GM21737 (cell line): Measurements from ENCODE around the gene NOD1.
"Not testable (repeated sequence)": the region's sequence is repeated elsewhere in the genome, so short reads cannot be mapped to it uniquely, and the experiment has no call there.

Source experiments
- ATAC-seq: cut with Tn5 transposase; IDR thresholded peaks from one replicate; pipeline ENCODE4 v1.9.1; 2021; ENCODE audit warnings: mild to moderate bottlenecking, moderate library complexity; ENCODE audit not compliant: unreplicated experiment

Gene NOD1

DNA sequence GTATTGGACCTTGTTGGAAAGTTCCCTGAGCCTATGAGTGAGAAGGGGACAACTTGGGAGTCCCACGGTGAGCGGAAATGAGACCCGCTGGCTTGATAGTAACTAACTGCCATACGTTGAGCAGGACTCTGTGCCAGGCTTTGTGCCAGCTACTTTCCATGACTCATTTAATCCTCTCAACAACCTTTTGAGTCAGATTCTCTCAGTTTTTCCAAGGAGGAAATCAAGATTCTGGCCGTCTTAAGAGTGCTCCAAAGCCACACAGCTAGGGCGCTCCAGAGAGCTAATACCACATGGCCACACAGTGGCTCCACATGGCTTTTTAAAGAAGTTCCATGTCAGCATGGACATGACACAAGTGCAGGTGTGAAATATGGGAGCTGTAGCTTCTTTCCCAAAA is 55.7 kb downstream of the NOD1 start:
- no peak for ATAC-seq

DNA sequence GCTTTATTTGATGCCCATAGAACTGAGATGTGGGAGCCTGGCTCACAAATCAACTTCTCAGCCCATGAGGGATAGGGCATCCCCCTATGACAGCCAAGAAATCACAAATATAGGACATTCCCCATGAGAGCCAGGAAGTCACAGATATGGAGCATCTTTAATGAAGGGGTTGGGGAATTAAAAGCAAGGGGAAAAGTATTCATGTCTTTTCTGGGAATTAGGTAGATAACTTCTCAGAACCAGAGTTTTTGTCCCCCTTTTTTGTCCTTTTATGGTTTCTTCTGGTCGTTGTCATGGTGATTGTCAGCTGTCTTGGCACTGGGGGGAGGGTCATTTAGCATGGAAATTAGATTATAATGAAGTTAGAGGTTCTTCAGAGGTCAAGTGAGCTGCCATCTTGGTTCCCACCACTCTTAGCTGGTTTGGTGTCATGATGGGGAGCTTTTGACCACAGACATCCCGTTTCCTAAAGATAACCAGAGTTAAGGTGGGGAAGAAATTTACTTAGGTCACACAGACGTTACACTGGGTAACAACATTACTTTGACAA is 56.9 kb downstream of the NOD1 start:
- no peak for ATAC-seq

DNA sequence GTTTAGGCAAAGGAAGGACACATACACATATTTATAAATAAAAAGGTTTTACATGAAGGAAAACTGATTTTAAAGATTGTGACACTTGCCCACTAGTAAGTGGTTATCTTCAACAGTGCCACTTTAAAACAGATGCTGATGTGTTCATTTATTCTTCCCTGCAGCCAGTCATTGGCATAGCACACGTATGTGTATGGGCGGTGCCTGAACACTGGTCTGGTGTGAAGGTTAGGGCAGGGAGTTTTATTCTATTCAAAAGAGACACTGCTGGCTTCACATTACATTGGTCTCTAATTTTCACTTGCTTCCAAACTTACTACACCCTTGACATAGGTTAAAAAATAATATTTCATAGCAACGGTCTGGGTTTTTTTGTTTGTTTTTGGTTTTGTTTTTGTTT is 57.9 kb downstream of the NOD1 start:
- ATAC-seq, result no peak

DNA sequence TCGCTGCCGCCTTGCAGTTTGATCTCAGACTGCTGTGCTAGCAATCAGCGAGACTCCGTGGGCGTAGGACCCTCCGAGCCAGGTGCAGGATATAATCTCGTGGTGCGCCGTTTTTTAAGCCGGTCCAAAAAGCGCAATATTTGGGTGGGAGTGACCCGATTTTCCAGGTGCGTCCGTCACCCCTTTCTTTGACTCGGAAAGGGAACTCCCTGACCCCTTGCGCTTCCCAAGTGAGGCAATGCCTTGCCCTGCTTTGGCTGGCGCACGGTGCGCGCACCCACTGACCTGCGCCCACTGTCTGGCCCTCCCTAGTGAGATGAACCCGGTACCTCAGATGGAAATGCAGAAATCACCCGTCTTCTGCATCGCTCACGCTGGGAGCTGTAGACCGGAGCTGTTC is 58.5 kb downstream of the NOD1 start:
- not testable (repeated sequence) for ATAC-seq

DNA sequence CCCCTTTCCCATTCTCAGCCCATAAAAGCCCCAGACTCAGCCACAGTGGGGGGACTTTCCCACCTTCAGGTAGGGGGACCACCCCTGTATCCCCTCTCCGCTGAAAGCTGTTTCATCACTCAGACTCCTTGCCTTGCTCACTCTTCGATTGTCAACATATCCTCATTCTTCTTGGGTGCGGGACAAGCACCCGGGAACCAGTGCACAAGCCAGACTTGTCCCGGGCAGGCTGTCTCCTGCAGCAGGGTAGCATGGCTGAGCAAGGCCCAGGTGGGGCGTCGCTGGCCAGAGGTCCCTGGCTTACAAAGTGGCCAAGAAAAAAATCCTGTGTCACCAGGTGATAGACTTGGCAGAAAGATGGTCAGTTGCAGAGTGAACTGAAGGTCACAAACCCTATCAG is 64.7 kb downstream of the NOD1 start:
- ATAC-seq, result no peak

DNA sequence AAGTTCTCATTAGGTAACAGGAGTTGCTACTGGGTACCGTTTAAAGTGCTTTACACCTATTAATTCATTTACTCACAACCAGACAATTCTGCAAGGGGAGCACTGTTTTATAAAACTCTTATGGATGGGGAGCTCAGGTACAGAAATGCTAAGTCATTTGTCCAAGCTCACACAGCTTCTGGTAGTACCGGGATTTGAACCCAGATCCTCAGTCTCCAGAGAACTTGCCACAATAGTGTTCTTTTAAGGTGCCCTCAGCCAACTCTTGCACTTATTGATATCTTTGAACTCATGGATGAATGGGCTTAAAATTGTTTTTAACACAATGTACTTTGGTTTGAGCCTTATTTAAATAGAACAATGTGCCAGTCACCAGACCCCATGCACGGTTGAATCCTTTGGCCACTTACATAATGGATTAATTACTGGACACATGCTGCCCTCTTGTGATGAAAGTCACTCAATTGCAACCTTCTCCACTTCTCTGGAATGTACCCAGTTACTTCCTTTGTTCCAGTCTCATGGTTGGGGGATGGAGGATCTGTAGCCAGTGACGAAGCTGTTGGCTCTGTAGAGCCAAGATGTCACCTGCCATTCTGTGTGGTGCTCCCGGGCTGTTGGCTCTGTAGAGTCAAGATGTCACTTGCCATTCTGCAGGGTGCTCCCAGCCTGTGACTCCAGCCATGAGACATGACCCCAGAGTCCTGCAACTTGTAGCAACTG is 65.6 kb downstream of the NOD1 start:
- no peak for ATAC-seq

DNA sequence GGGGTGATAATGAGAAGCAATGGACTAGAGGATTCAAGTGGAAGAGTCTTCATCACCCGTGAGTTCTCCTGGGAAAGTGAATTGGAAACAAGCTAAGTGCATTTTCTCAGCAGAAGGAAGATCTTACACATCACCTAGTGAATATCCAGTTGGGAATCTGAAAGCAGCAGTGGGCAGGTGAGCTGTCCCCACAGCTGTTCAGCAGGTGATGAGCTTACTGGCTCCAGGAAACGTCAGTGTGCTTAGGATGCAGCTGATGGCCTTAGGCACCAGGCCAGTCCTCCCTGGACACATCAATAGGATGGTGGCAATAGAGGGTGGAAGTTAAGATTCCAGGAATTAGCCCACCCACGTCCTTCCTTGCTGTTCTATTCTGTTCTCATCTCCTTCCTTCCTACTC is 66.7 kb downstream of the NOD1 start:
- no peak for ATAC-seq

DNA sequence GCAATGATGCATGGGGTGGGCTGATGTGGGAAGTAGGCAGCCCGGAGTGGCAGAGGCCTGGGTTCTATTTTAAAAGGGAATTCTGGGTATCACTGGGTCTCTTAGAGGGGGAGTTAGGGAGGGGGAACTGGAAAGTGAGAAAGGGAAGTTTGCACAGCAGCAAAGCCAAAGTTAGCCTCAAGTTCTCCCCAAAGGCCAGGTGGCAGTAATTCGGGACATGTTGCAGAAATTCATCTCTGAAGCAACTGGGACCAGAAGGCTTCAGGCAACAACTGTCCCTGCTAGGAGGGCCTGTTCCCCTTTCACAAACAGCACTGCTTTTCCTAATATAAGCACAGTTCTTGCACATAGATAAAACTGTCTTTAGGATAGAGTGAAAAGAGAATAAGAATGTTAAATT is 67.4 kb downstream of the NOD1 start:
- ATAC-seq, result no peak

DNA sequence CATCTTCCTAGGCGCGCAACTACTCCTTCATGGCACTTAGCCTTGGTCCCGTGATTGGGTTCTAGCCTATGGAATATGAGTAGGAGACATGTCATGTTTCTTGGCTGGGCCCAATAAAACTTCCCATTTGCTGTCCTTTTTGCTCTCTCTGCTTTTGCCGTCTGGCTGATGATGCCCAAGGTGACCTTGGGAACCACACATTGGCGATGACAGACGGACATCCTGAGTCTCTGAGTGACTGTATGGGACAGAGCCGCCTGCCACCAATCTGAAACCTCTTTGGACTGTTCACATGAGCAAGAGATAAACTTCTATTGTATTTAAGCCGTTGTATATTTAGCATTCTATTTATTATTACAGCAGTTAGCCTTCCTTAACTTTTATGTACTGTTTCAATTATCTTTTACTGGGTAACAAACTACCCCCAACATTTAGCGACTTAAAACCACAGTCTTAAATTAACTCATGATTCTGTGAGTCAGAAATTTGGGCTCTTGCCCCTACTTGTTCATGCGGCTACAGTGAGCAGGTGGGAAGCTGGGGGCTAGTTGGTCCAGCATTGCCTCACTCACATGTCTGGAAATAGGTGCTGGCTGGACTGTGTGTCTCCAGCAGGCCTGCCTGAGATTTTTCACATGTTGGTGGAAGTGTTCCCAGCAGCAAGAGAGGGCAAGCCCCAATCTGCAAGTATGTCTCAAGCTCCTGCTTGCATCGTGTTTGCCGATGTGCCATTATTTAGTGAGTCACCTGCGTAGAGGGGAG is 71.7 kb downstream of the NOD1 start:
- ATAC-seq, result no peak

DNA sequence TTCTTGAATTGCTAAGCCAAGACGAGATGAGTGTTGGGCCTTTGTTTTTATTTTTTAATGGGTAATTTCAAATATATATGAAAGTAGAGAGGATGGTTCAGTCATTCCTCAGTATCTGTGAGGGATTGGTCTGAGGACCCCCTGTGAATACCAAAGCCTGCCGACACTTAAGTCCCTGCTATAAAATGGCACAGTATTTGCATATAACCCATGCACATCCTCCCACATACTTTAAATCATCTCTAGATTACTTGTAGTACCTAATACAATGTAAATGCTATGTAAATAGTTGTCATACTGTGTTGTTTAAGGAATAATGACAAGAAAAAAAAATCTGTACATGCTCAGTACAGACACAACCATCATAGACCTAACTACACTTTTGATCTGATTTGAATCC is 73.4 kb downstream of the NOD1 start:
- no peak for ATAC-seq

DNA sequence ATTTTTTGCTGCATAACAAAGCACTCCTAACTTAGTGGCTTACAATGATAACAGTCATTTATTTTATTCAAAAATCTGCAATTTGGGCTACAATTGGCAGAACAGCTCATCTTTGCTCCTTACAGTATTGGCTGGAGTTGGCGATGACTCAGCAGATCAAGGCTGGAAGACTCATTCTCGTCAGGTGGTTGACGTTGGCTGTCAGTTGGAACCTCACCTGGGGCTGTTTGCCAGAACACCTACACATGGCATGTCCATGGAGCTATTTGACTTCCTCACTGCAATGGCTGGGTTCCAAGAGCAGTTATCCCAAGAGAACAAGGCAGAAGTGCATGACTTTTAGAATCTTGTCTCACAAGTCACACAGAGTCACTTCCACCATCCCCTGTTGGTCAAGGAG is 75.1 kb downstream of the NOD1 start:
- ATAC-seq, result no peak

DNA sequence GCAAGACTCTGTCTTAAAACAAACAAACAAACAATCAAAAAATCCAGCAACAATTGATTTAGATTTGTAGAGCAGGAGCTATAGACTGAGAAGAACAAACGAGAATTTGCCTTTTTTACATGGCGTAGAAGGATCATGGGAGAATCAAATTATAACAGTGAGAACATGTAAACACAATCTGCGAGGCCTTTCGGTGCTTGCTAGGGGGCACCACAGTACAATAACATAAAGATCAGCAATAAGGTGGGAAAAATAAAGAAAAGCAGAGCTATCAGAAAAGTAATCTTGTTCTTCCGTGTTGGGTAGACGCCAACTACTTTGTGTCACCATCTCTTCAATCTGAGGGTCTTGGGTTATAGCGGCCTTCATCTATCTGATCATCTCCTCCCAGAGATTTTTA is 82.2 kb downstream of the NOD1 start:
- no peak for ATAC-seq

DNA sequence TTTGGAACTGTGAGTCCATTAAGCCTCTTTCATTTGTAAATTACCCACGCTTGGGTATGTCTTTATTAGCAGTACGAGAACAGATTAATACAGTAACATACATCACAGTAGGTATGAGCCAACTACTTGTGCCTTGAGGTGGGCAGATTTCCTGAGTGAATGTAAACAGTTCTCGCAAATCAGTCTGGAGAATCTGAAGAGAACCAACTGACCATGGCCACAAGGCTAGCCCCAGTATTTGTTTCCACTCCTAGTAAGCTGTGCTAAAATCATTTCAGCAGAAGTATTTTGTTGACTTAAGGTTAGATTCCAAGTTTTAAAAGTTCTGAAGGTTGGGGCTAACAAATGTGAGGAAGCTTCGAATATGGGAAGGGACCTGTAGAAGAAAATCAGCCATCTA is 82.9 kb downstream of the NOD1 start:
- ATAC-seq, result no peak

DNA sequence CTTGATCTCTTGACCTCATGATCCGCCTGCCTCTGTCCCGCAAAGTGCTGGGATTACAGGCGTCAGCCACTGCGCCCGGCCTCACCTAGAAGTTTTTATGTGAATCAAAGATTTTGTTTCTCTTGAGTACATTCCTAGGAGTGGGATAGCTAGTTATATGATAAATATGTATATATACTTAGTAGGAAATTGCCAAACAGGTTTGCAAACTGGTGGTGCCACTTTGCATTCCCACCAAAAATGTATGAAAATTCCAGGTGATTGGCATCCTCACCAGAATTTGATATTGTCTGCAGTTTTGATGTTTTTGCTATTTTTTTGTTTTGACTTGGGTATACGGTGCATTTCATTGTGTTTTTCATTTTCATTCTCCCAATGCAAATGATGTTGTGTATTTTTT is 86.8 kb downstream of the NOD1 start:
- no peak for ATAC-seq

DNA sequence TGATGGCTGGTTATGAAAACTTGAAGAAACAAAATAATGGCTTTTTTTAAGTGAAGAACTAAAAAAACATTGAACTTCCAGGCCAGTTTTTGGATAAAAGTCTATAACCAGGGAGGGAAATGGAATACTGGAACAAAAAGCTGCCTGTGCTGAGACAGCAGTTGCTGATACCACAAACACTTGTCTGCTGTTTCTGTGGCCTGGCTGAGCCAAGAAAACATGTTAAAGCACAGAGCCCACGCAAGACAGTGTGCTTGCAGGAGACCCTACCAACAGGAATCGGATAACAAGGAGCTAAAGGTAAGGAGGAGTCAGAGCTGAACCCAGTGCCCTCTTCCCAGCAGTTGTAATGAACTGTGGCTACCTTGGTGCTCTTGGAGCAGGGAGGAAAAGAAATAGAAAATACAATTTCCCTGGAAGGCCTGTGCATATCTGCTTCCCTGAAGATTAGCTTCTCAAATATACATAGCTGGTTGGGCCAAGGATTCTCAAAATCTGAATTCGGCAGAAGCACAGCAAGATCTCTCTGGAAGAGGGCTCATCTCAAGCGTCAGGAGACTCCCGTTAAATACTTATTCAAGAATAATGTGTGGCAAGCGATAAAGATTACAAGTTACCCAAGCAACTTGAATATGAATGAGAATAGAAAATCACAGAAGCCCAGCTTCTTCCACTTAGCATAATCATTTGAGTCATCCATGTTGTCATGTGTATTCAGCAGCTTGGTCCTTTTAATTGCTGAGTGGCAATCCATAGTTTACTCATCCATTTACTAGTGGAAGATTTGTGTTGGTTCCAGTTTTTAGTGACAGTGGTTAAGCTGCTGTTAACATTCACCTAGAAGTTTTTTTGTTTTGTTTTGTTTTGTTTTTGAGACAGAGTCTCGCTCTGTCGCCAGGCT is 87.6 kb downstream of the NOD1 start:
- ATAC-seq, result no peak

DNA sequence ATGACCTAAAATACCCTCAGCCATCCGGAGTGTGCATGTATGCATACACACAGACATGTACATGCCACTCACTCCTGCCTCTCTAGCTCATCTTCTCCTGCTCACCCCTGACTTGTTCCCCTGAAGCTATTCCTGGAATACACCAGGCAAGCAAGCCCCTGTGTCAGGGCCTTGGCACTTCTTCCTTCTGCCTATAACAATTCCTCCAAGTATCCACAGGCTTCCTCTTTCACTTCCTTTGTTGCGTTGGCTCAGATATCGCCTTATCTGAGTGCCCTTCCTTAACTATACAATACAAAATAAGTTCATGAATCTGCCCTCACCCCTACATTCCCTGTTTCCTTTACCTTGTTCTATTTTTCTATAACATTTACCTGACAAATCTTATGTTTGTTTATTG is 88.8 kb downstream of the NOD1 start:
- no peak for ATAC-seq

DNA sequence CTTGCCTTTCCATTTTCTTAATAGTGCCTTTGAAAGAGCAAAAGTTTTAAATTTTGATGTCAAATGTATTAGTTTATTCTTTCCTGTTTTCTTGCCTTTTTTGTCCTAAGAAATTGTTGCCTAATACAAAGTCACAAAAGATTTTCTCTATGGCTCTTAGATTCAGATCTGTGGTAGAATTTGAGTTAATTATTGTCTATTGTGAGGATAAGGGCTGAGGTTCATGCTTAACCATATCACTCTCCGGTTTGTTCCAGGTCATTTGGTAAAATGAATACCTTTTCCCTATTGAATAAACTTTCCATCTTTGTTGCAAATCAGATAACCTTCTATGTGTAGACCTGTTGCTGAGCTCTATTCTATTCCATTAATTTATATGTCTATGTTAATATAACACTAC is 96.0 kb downstream of the NOD1 start:
- ATAC-seq, result no peak

DNA sequence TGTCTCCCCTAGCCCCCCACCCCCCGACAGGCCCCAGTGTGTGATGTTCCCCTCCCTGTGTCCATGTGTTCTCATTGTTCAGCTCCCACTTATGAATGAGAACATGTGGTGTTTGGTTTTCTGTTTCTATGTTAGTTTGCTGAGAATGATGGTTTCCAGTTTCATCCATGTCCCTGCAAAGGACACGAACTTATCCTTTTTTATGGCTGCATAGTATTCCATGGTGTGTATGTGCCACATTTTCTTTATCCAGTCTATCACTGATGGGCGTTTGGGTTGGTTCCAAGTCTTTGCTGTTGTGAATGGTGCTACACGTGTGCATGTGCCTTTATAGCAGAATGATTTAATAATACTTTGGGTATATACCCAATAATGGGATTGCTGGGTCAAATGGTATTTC is 97.8 kb downstream of the NOD1 start:
- not testable (repeated sequence) for ATAC-seq

DNA sequence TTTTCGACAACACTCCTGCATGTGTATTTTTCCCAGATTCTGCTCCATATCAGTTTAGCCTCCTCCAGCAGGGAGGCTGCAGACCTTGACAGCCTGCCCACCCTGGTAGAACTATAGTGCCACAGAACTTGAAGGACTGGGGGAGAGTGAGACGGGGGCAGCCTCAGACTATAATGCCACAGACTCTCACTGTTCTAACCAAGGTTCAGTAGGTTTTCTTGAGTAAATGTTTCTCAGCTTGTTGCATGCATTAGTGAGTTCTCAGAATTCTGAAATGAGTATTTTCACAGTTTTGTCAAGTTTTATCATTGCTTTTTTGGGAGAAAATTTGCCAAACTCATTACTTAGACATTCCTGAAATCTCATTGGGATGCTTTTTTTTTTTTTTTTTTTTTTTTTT is 98.3 kb downstream of the NOD1 start:
- no peak for ATAC-seq

DNA sequence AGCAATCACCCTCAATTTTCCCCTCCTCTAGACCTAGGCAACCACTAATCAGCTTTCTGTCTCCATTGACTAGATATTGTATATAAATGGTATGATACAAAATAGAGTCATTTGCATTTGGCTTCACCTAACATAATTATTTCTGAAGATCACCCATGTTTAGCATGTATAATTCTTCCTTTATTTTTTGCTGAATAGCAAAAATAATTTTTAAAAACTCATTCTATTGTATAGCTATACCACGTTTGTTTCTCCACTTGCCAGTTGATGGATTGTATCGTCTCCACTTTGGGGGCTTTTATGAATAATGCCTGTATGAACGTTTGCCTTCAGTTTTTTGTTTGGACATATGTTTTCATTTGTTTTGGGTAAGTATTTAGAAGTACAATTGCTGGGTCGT is 98.8 kb downstream of the NOD1 start:
- no peak for ATAC-seq

DNA sequence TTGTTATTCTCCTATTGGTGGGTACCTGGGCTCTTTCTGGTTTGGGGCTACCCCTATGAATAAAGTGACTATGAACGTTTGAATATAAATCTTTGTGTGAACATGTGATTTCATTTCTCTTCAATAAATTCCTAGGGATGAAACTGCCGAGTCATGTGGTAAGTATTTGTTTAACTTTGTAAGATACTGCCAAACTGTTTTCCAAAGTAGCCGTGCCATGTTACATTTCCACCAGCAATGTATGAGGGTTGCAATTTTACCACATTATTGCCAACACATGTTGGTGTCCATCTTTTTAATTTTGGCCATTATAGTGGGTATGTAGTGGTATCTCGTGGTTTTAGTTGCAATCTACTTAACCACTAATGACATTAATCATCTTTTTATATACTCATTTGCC is 99.5 kb downstream of the NOD1 start:
- ATAC-seq, result no peak
